Right atrium auricular region (tissue), 2 donors: ENCODE measurements around the gene ARFGAP3. TPM values are rescaled to one million over a fixed set of nuclear protein-coding genes. Genes with fewer than 3 reads are reported as not detected.

Source experiments
- DNase-seq: peaks from one replicate; pipeline ENCODE4 v3.0.0-alpha.2; 2019; ENCODE audit warnings: low spot score
- H3K27ac ChIP-seq, 2 donors: fragments of 200-600 bp; sonication (generic); 1 replicate in 1 of 2; 2 replicates in 1 of 2; pipeline ENCODE4 v1.5.1; 2016 to 2019
- H3K27me3 ChIP-seq, 2 donors: fragments of 200-600 bp; sonication (generic); one replicate each; pipeline versions ENCODE4 v1.5.1 to v1.6.0; 2017 to 2019
- H3K36me3 ChIP-seq: fragments of 200-600 bp; sonication (generic); one replicate; pipeline ENCODE4 v1.5.1; 2016
- H3K4me1 ChIP-seq, 2 donors: fragments of 200-600 bp; sonication (generic); one replicate each; pipeline versions ENCODE4 v1.5.1 to v1.6.0; 2017 to 2019
- H3K4me3 ChIP-seq, 2 donors: fragments of 200-600 bp; sonication (generic); 1 replicate in 1 of 2; 2 replicates in 1 of 2; pipeline ENCODE4 v1.5.1; 2017 to 2019; ENCODE audit warnings: mild to moderate bottlenecking in 1 of 2, moderate library complexity in 1 of 2
- H3K9me3 ChIP-seq, 2 donors: fragments of 200-600 bp; sonication (generic); one replicate each; pipeline ENCODE4 v1.5.1; 2019
- total RNA-seq, 2 donors: library from RNA; depleted of rRNA; stranded (reverse); fragments of >200 nt; gene quantifications; one replicate each; pipeline ENCODE4 v1.1.0, GENCODE V29; 2016
- TF ChIP-seq, protein P1 (sequence below), 2 donors: fragments of 200-600 bp; sonication (generic); IDR thresholded peaks; one replicate each; pipeline ENCODE4 v1.5.1; 2019; ENCODE audit warnings: antibody characterized with exemption in 2 of 2

The ARFGAP3 gene
- total RNA-seq, 2 donors from 2014 or later, result 27.4 to 29.6 TPM

GRCh38 chr22:42791721-42792452 is 65.2 kb downstream of the ARFGAP3 start:
- peak overlapping the region; percentile 82 to 88 for H3K27ac ChIP-seq
- H3K4me3 ChIP-seq, result no peak overlapping the region
- DNase-seq, result peak; percentile 71

GRCh38 chr22:42788466-42788865 is 68.6 kb downstream of the ARFGAP3 start:
- H3K27me3 ChIP-seq, result no peaks in the 10 kb centered on the region
- TF ChIP-seq, protein P1, sequence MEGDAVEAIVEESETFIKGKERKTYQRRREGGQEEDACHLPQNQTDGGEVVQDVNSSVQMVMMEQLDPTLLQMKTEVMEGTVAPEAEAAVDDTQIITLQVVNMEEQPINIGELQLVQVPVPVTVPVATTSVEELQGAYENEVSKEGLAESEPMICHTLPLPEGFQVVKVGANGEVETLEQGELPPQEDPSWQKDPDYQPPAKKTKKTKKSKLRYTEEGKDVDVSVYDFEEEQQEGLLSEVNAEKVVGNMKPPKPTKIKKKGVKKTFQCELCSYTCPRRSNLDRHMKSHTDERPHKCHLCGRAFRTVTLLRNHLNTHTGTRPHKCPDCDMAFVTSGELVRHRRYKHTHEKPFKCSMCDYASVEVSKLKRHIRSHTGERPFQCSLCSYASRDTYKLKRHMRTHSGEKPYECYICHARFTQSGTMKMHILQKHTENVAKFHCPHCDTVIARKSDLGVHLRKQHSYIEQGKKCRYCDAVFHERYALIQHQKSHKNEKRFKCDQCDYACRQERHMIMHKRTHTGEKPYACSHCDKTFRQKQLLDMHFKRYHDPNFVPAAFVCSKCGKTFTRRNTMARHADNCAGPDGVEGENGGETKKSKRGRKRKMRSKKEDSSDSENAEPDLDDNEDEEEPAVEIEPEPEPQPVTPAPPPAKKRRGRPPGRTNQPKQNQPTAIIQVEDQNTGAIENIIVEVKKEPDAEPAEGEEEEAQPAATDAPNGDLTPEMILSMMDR (IDR thresholded peaks at IDR 0.05), result no peak
- peaks cover 0 to 22% of the 10 kb centered on the region in 2 donors for H3K4me1 ChIP-seq
- DNase-seq, result no peak
- no peak overlapping the region for H3K4me3 ChIP-seq
- no peak overlapping the region for H3K27ac ChIP-seq
- H3K9me3 ChIP-seq, result no peaks in the 10 kb centered on the region
- H3K36me3 ChIP-seq, result no peaks in the 10 kb centered on the region

More at GRCh38 chr22:42791721-42792452, 65.2 kb downstream of the ARFGAP3 start:
- H3K36me3 ChIP-seq, result peaks cover 9% of the 10 kb centered on the region
- H3K27me3 ChIP-seq, result no peaks in the 10 kb centered on the region
- H3K4me1 ChIP-seq, result peaks cover 0 to 32% of the 10 kb centered on the region in 2 donors
- H3K9me3 ChIP-seq, result no peaks in the 10 kb centered on the region
- TF ChIP-seq, protein P1 (IDR thresholded peaks at IDR 0.05), result no peak

- Histone ChIP-seq H3K9me3 (no peaks in the 10 kb centered on the region), H3K4me3 (no peak overlapping the region), H3K27ac (no peak overlapping the region), H3K4me1 (peaks cover 0 to 17% of the 10 kb centered on the region in 2 donors), H3K36me3 (no peaks in the 10 kb centered on the region), H3K27me3 (no peaks in the 10 kb centered on the region)
- TF ChIP-seq, protein P1 (IDR thresholded peaks at IDR 0.05), result no peak
- no peak for DNase-seq
Observed at GRCh38 chr22:42788021-42788420, 69.1 kb downstream of the ARFGAP3 start.

GRCh38 chr22:42787357-42787736 is 69.7 kb downstream of the ARFGAP3 start:
- H3K9me3 ChIP-seq, result no peaks in the 10 kb centered on the region
- no peak overlapping the region for H3K27ac ChIP-seq
- DNase-seq, result no peak
- H3K36me3 ChIP-seq, result no peaks in the 10 kb centered on the region
- H3K4me3 ChIP-seq, result no peak overlapping the region
- H3K4me1 ChIP-seq, result peaks cover 0 to 11% of the 10 kb centered on the region in 2 donors
- no peaks in the 10 kb centered on the region for H3K27me3 ChIP-seq
- TF ChIP-seq, protein P1 (IDR thresholded peaks at IDR 0.05), result no peak

- H3K27me3 ChIP-seq, result no peaks in the 10 kb centered on the region
- H3K9me3 ChIP-seq, result no peaks in the 10 kb centered on the region
- TF ChIP-seq, protein P1 (IDR thresholded peaks at IDR 0.05), result no peak
- H3K4me3 ChIP-seq, result no peak overlapping the region
- H3K27ac ChIP-seq, result no peak overlapping the region
- no peaks in the 10 kb centered on the region for H3K36me3 ChIP-seq
- H3K4me1 ChIP-seq, result peaks cover 0 to 5% of the 10 kb centered on the region in 2 donors
- DNase-seq, result no peak
Observed at GRCh38 chr22:42786606-42787356, 70.3 kb downstream of the ARFGAP3 start.
